GM15510 (cell line): Measurements from ENCODE around the gene ZSWIM5.

ENCODE experiments used
- POLR2A ChIP-seq: IDR thresholded peaks from 3 replicates; pipeline ENCODE4 v1.6.1; 2011; ENCODE audit warnings: borderline replicate concordance; ENCODE audit not compliant: insufficient read length; ENCODE audit errors: extremely low read depth

ZSWIM5 gene

GRCh38 chr1:45038661-45039364 is 167.6 kb downstream of the ZSWIM5 start:
- TF ChIP-seq POLR2A, result no peak

GRCh38 chr1:45038240-45038639 is 168.2 kb downstream of the ZSWIM5 start:
- TF ChIP-seq POLR2A, result no peak

- no peak for TF ChIP-seq POLR2A
These were observed 168.9 kb downstream of the ZSWIM5 start for GRCh38 chr1:45037456-45037855.

GRCh38 chr1:45035631-45036301 is 170.6 kb downstream of the ZSWIM5 start:
- no peak for TF ChIP-seq POLR2A

- no peak for TF ChIP-seq POLR2A
These were observed 173.0 kb downstream of the ZSWIM5 start for GRCh38 chr1:45033356-45033755.

GRCh38 chr1:45032837-45033236 is 173.6 kb downstream of the ZSWIM5 start:
- TF ChIP-seq POLR2A, result no peak

- no peak for TF ChIP-seq POLR2A
These were observed 180.0 kb downstream of the ZSWIM5 start for GRCh38 chr1:45026446-45026845.

GRCh38 chr1:45023663-45024062 is 182.7 kb downstream of the ZSWIM5 start:
- TF ChIP-seq POLR2A, result no peak

- no peak for TF ChIP-seq POLR2A
These were observed 187.7 kb downstream of the ZSWIM5 start for GRCh38 chr1:45018599-45019230.

- no peak for TF ChIP-seq POLR2A
These were observed 189.6 kb downstream of the ZSWIM5 start for GRCh38 chr1:45016767-45017166.

GRCh38 chr1:45016090-45016697 is 190.2 kb downstream of the ZSWIM5 start:
- TF ChIP-seq POLR2A, result no peak

- no peak for TF ChIP-seq POLR2A
These were observed 190.7 kb downstream of the ZSWIM5 start for GRCh38 chr1:45015683-45016082.

- TF ChIP-seq POLR2A, result no peak
These were observed 191.9 kb downstream of the ZSWIM5 start for GRCh38 chr1:45014321-45015028.

GRCh38 chr1:45013551-45014209 is 192.7 kb downstream of the ZSWIM5 start:
- no peak for TF ChIP-seq POLR2A

- TF ChIP-seq POLR2A, result no peak
These were observed 193.6 kb downstream of the ZSWIM5 start for GRCh38 chr1:45012639-45013278.
